ENCODE data around the gene NENF. TPM values are rescaled to one million over a fixed set of nuclear protein-coding genes. Genes with fewer than 3 reads are reported as not detected.

Gene NENF
- total RNA-seq, 6 experiments from 2014 or later: 43.7 to 47.7 (median 46.3) TPM

GRCh38 chr1:212451416-212452322 is 18.9 kb downstream of the NENF start:
- Mint-ChIP-seq H3K27ac (no peak overlapping the region), H3K4me3 (no peak overlapping the region), H3K36me3 (ENCODE audit: low read depth) (no peaks in the 10 kb centered on the region), H3K4me1 (ENCODE audit: low read depth) (peaks cover 11% of the 10 kb centered on the region), H3K9me3 (no peaks in the 10 kb centered on the region), H3K27me3 (ENCODE audit: insufficient read depth) (peaks cover 2% of the 10 kb centered on the region)
- TF ChIP-seq CTCF (IDR thresholded peaks at IDR 0.05): no peak
- no peak for DNase-seq

DNA sequence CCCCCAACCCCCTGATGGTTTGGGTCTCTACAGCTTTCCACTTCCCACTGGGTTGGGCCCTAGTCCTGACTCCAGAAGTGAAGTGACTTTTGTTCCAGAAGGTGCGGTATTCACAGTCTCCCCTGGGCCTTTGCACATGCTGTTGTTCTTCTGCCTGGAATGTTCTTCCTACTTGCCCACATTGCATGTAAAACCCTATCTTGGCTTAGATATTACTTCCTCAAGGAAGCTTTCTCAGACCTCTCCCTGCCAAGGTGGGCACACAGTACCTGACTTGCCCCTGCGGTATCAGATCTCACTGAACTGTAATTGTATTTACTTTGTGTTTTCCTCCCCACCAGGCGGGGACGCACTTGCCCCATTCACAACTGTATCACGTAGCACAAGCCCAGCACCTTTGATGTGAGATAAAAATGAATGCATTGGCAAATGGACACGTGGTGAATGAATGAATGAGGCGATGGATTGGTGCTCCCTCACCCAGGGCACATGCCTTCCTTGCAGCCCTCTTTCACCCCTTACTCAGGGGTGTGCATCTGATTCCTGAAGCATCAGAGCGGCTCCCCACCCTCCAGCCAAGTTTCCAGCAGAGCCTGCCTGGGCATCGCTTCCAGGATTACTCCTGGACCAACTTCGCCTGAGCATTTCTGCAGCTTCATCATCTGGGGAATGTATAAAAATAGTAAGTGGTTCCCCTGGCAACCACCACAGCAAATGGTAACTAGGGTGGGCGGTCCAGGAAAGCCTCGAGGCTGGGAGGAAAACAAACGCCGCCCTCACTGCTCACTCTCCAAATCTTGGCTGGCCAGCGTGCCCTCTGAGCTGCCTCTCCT is 19.8 kb downstream of the NENF start:
- Mint-ChIP-seq H3K4me3 (no peak overlapping the region), H3K27ac (peak overlapping the region; percentile 58), H3K9me3 (no peaks in the 10 kb centered on the region), H3K4me1 (ENCODE audit: low read depth) (peaks cover 11% of the 10 kb centered on the region), H3K36me3 (ENCODE audit: low read depth) (no peaks in the 10 kb centered on the region), H3K27me3 (ENCODE audit: insufficient read depth) (peaks cover 4% of the 10 kb centered on the region)
- DNase-seq: peak; percentile 70
- TF ChIP-seq CTCF (IDR thresholded peaks at IDR 0.05): no peak

GRCh38 chr1:212453156-212453857 is 20.6 kb downstream of the NENF start:
- Mint-ChIP-seq H3K4me3 (no peak overlapping the region), H3K4me1 (ENCODE audit: low read depth) (peaks cover 11% of the 10 kb centered on the region), H3K36me3 (ENCODE audit: low read depth) (no peaks in the 10 kb centered on the region), H3K9me3 (peaks cover 1% of the 10 kb centered on the region; the same call in 1 of the 2 replicates), H3K27ac (peak overlapping the region; percentile 58; the same call in 1 of the 2 replicates), H3K27me3 (ENCODE audit: insufficient read depth) (peaks cover 4% of the 10 kb centered on the region)
- TF ChIP-seq CTCF (IDR thresholded peaks at IDR 0.05): no peak
- DNase-seq: no peak

DNA sequence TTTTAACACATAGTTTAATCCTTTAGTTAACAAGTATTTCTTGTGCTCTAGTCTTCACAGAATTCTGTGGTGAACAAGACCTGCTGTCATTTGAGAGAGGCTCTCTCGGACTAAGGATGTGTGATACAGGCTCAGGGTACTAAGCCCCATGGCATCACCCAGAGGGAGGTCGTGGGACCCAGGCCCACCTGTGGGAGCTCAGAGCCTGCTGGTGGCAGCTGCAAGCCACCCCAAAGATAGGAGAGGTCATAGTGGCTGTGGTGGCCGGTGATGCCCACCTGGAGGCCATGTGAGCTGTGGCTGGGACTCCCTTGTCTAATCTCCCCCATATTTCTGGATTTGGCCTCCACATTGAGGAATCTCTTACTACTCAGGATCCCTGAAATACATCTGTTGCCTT is 22.0 kb downstream of the NENF start:
- Mint-ChIP-seq H3K4me1 (ENCODE audit: low read depth) (peaks cover 11% of the 10 kb centered on the region), H3K4me3 (no peak overlapping the region), H3K27me3 (ENCODE audit: insufficient read depth) (peaks cover 7% of the 10 kb centered on the region), H3K9me3 (peaks cover 6% of the 10 kb centered on the region; the same call in 1 of the 2 replicates), H3K27ac (no peak overlapping the region), H3K36me3 (ENCODE audit: low read depth) (no peaks in the 10 kb centered on the region)
- no peak for TF ChIP-seq CTCF (IDR thresholded peaks at IDR 0.05)
- no peak for DNase-seq

DNA sequence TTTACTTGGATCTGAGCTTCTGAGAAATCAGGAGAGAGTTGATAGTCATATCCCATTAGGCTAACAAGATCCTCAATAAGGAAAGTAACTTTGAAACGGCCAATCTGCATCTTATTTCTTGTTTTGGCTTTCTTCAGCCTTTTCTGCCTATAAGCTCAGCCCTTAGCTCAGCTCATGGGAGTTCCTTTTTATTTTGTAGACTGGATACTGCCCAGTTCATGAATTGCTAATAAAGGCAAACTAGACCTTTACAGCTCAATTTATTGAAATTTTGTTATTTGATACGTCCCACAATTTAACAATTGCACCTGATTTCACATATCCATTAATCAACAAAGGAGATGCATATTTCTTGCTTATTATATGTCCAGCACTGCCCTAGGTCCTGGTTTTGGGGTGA is 22.7 kb downstream of the NENF start:
- H3K4me1 Mint-ChIP-seq (ENCODE audit: low read depth): peaks cover 11% of the 10 kb centered on the region
- H3K27ac Mint-ChIP-seq: no peak overlapping the region
- no peak for DNase-seq
- H3K36me3 Mint-ChIP-seq (ENCODE audit: low read depth): no peaks in the 10 kb centered on the region
- H3K27me3 Mint-ChIP-seq (ENCODE audit: insufficient read depth): peaks cover 7% of the 10 kb centered on the region
- H3K9me3 Mint-ChIP-seq: peaks cover 6% of the 10 kb centered on the region; the same call in 1 of the 2 replicates
- H3K4me3 Mint-ChIP-seq: no peak overlapping the region
- no peak for TF ChIP-seq CTCF (IDR thresholded peaks at IDR 0.05)
